NCI-H1105 treated with DMSO at 0.1 percent for 48 hours (cell line): Measurements from ENCODE around the gene CCDC106.

Source experiments
- DNase-seq: peaks from one replicate; lab custom pipeline; 2025; lab: John Stamatoyannopoulos, UW

CCDC106 gene

DNA sequence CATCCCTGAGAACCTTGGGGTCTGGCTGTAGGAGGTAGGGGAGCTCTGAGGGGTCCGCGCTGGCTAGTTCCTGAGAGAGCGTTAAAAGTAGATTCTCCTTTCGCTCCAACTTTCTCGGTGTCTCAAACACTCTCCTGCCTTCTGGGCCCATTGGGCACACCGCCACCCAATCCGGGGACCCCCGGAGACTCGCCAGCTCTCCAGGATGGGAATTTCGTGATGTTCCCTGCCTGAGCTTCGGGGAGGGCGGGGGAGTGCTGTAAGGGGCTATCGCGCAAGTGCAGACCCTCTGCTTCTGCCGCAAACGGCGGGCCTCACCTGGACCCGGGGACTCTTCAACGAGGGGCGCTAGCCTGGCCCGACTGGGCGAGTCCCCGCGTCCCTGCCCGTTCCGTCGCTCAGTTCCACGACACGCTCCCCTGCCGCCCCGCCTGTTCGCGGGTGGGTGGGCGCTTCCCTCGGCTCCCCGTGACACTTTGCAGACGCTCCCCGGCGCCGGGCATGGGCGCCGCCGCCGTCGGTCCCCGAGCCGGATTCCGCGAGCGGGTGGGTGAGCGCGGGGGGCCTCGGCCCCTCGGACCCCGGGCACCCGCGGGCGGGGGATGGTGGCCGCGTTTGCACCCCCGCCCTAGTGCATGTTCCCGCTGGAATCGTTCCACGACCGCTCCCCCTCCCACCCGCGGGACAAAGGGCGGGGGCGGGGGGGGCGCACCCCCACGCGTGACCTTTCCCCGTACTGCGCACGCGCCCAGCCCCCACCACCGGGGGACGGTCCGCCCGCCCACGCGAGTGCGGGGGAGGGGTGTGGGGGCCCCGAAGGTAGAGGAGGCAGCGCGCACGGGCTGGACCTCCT, at the start of gene CCDC106:
Gene CCDC106 (plus strand): TSS at position 481 of the 853 bp plus-strand sequence. CDS start 835 bp downstream, outside the sequence.
- peak; percentile 79 for DNase-seq

DNA sequence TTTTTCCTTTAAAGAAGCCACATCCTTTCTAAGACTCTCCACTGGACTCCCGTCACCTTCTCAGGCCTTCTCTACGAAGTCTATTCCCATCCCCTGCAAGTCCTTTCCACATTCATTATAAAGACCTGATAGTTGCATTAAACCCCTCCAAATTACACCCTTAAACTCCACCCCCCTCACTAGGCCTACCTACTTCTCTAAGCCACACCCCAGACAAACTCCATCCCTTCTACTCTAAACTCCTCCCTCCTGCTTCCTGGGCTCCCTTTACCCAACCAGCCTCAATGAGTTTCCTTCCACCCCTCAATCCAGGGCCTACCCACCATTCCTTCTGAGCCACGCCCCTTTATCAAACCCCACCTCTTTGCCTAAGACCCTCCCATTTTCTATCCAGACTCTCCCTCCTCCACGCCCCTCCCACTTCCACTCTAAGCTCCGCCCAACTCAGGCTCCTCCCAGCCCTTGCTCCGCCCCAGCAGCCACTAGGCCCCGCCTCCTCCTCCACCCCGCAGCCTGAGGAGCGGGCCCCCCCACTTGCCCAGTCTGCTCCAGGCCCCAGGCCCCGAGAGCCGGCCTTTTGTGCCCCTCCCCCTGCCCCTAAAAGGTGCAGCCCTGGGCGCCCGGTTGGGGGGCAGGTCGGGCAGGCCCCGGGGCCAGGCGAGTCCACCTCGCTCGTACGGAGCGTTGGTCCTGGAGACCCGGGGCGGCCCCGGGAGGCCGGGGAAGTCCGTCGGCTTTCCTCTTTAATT, 49.1 kb upstream of the CCDC106 start:
- peak; percentile 88 for DNase-seq

DNA sequence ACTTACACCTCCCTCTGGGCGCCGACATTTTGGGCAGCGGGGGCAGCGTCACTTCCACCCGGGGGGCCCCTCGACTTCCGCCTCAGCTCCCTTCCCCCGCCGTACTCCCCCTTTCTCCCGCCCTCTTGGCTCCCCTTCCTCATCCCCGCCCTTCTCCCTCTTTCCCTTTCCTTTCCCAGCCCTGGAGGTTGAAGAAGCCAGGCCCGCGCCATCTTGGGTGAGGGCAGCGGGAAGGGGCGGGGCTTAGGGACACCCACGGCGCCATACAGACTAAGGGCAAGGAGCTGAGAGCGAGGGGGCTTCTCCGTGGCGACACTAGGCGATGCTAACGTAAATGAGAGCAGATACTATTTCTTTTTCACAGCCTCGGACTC, 48.6 kb upstream of the CCDC106 start, which contains the start of gene FIZ1:
Gene FIZ1 (minus strand): TSS at position 50 of the 374 bp plus-strand sequence. CDS start 1,652 bp downstream, outside the sequence.
- DNase-seq: peak; percentile 99

DNA sequence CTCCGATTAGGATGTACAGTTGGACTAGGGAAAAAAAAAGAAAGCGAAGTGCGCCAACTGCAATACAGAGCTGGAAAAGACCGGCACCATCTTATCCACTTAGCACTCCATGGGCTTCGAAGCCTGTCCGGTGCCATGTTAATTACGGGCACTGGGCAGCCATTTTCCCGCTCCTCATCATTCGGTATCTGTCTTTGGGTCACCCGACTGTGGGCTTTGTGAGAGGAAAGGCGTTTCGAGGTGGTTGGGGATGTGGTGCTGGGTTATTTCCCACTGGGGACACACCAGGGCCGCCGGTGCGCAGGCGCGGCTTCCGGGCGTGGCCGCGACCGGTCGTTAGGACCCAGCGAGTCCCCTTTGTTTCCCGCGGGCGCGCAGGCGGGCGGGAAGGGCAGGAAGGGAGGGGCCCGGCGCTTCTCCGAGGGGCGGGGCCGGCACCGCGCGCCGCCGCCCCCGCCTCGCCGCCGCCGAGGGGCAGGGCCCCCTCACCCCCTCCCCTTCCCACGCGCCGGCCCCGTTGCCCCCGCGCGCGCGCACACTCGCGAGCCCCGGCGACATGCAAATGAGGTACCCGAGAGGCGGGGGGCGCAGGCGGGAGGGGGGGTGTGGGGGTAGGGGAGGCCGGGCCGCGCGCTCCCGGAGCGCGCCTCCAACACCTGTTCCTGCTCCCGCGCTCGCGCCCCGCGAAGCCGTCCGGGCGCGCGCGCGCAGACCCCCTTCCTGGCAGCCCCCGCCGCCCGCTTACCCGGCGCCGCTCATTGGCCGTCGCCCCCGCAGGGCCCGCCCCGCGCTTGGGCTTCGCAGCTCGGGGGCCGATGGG, 48.0 kb upstream of the CCDC106 start, which contains the start of gene ZNF524:
Gene ZNF524 (plus strand): TSS at position 447 of the 820 bp plus-strand sequence. CDS start 1,825 bp downstream, outside the sequence.
- peak; percentile 96 for DNase-seq

DNA sequence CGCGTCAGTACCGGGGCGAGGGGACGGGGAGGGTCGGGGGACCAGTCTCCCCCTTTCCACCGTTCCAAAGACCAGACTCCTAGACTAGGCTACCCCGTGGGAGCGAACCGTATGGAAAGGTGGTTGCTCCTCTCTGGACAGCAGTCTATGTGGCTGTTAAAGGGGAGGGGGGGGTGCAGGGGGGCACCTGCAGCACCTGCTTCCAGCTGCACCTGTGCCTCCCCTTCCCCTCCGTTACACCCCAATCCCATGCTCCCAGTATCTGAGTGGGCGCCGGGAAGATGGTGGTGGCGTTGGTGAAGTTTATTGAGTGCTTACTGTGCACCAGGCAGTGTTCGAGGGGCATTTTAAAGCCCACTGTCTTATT, 47.4 kb upstream of the CCDC106 start:
- no peak for DNase-seq

DNA sequence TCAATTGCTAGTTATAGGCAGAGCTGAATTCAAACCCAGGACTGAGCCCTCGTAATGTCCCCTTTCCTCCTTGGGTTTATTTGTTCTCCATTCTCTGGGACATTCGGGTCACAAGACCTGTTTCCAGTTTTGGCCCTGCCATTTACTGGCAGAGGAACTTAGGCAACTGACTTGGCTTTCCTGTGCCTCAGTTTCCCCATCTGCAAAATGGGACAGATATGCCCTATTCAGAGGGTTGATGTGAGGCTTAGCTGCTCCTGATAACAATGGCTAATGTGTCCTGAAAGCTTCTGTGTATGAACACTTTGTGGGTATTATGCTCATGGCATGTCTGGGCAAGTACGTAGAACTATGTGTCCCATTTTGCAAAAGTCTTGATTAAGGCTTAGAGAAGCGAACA, 46.9 kb upstream of the CCDC106 start:
- no peak for DNase-seq

DNA sequence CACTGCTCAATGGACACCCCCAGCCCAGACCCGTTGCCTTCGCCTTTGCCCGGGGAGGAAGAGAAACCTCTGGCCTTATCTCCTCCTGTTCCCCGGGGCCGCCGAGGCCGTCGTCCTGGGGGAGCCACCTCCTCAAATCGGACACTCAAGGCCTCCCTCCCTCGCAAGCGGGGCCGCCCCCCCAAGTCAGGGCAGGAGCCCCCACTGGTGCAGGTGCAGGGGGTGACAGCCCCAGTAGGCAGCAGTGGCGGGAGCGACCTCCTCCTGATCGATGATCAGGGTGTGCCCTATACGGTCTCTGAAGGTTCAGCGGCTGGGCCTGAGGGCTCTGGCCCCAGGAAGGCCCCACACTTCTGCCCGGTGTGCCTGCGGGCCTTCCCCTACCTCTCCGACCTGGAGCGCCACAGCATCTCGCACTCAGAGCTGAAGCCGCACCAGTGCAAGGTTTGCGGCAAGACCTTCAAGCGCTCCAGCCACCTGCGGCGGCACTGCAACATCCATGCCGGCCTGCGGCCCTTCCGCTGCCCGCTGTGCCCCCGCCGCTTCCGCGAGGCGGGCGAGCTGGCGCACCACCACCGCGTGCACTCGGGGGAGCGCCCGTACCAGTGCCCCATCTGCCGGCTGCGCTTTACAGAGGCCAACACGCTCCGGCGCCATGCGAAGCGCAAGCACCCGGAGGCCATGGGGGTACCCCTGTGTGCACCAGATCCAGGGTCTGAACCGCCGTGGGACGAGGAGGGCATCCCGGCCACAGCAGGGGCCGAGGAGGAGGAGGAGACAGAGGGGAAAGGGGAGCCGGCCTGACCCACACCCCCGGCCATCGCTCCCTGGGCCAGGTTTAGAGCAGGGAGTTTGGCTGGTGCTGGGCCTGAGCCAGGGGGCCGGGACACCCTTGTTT, 45.7 kb upstream of the CCDC106 start:
- no peak for DNase-seq

DNA sequence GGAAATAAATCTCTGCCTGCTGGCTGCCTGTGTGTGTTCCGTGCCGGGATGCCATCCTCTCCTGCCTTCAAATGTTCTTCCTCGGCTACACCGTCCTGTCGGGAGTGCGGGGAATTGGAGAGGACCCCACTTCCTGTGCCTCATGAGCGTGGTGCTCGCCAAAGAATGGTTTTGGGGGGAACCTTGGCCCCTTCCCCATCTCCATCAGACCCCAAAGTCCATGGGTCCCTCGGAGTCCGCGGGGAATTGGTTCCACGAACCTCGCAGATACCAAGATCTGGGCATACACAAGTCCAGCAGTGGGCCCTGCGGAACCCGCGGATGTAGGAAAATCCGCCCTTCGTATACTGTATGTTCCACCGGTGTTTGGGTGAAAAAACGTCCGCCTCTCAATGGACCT, 44.9 kb upstream of the CCDC106 start:
- no peak for DNase-seq

DNA sequence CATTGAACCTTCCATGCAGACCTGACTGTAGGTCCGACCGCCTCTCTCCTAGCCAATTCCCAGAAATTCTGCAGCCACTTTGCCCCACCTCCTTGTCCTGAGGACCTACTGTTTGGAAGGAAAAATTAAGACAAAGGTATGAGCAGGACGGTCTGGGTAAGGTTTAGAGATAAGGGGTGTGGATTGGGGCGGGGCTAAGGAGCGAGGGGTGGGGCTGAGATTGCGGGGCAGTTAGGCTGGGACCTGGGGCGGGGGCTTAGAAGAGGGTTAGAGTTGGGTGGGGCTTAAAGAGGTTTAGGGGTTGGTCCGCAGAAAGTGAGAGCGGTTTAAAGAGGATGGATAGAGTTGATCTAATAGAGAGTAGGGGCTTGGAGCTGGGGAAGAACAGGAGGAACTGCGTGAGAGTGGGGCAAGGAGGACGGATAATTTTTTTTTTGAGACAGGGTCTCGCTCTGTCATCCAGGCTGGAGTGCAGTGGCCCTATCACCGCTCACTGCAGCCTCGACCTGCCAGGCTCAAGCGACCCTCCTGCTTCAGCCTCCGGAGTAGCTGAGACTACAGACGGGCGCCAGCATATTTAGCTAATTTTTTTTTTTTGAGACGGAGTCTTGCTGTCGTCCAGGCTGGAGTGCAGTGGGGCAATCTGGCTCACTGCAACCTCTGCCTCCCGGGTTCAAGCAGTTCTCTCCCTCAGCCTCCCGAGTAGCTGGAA, 44.3 kb upstream of the CCDC106 start:
- no peak for DNase-seq

DNA sequence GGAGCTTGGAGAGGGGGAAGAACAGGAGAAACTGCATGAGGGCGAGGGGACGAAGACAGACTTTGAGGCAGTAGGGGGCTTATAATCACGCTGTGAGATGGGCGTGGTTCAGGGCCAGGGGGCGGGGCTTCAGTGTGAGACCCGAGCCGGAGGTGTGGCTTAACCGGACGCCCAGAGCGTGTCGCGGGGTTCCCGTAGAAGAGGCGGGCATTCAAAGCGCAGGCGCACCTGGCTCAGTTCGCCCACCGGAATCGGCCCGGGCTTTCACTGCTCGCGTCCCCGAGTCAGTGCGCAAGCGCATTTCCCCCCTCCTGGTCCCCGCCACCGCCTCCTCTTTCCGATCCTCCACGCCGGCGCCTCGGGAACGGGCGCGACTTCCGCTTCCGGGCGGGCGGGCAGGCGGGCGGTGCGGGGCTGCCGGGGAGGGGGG, 42.8 kb upstream of the CCDC106 start:
- DNase-seq: peak; percentile 98

DNA sequence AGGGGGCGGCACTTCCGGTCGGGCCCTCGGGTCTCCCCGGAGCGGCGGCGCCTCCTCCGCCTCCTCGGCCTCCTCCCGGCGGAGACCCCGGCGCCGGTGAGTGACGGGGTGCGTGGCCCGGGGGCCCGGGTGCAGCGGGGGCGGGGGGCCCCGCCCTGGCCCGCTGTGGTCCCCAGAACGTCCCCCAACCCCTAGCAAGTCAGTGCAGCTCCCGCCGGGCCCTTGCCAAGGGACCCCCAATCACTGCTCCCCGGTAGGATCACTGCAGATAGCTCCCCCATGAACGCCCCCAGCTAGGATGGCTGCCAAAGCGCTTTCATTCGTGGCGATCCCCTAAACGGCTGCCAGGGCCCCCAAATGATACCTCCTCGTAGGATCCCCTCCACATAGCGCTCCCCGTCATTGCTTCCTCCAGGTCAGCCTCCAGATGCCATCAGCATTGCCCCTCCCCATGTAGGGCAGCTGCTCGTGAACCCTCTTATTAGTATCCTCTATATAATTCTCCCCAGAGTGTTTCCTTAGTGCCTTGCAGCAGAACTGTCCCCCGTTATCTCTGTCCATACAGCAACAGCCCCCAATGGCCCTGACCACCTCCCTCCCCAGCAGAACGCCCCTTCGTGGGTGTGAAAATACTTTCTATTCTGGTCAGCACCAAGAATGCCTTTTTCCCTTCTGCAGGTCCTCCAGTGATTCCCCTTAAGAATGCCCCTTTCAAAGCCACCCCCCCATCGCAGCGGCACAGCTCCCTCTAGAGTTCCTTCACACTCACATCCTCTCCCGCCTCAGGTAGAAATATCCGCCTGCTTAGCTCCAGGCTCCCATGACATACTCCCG, 42.2 kb upstream of the CCDC106 start, which contains the start of gene ZNF865:
Gene ZNF865 (plus strand): TSS at position 11 of the 834 bp plus-strand sequence. CDS start 7,972 bp downstream, outside the sequence.
- DNase-seq: peak; percentile 60

DNA sequence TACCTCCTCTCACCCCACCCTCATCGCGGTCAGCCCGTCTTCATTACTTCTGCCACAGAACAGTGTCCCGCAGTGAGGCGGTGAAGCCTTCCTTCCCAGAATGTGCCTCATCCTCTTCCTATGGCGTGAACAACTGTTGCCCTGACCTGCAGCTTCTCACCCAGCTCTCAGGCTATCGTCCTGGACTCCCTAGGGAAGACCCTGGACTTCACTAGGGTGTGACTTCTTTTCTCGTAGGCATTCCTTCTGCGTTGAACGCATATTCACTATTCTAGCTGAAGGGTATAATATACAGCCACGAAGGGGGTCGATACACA, 41.6 kb upstream of the CCDC106 start:
- no peak for DNase-seq

DNA sequence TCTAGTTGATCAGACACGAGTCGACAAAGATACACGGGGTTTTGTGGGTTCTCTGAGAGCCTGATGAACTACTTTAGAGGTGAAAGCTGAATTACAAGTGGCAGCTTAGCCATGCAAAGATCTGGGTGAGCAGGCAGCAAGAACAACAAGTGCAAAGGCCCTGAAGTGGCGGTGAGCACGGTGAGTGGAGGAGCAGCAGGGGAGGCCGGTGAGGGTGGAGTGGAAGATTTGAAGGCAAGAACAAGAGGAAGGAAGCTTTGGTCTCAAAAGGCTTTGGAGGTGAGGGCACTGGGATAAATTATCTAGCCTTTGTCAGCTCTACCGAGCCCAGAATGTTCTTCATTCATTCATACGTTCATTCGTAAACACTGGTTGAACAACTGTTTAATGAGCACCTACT, 41.2 kb upstream of the CCDC106 start:
- no peak for DNase-seq

DNA sequence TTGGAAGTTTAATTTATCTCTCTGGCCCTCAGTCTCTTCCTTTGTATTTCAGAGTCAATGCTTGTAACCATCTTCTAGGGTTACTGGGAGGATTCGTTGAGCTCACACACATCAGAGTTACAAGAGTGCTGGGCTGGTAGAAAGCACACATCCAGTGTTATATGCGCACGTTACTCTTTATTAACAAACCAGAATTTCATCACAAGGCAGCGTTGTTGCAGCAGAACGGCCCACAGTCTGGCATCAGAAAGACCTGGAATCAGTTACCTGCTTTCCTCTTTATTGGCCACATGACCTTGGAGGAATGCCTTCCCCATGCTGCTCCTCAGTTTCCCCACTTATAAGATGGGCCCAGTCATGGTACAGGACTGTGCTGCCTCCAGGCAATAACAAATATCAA, 38.7 kb upstream of the CCDC106 start:
- no peak for DNase-seq

DNA sequence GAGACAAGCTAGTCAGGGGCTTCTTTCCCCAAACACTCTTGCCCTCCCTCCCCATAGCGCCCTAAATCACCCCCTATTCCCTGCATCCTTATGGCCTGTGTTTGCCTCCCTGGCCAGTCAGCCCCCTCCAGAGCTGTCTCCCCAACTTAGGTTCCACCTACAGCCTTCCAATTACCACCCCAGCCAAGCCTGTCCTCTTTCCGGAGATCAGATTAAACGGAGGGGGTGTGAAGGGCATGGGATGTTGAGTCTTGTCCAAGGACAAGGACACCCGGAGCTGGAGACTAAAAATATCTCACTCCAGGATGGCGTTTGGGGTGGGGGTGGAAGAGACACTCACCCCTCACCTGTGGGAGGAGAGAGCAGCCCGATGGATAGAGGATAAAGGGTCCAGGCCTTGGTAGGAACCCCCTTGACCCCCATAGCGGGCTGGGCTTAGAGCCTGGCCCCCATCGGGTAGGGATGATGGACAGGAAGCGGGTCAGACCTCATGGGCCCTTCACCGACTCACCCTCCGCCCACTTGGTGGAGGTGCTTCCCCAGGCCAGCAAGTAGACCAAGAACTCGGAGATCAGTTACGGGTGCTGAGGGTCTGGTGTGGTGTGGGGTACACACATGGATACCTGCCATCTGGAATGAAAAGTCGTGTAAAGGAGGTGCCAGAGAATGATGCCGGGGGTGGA, 36.6 kb upstream of the CCDC106 start:
- no peak for DNase-seq

DNA sequence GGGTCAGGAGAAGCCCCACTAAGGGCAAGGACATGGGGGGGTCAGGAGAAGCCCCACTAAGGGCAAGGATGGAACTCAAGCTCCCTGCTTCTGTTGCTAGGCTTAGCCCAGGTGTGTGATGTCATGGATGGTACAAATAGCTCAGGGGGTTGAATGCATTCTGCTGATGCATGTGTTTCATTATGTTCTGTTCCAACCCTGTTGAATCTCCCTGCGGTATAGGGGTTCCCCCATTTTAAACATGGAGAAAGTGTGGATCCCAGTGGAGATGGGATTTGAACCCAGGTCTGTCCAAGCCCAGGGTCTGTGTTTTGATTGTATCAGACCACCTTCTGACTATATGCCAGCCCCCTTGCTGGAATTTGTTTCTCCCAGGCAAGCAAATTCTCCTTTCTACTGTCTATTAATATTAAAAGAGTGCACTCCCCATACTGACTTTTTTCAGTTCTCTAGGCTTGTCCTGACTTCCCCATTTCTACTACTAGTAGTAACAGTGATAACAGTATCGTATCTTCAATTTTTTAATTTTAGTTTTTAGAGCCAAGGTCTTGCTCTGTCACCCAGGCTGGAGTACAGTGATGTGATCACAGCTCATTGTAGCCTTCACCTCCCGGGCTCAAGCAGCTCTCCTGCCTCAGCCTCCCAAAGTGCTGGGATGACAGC, 35.9 kb upstream of the CCDC106 start:
- no peak for DNase-seq

DNA sequence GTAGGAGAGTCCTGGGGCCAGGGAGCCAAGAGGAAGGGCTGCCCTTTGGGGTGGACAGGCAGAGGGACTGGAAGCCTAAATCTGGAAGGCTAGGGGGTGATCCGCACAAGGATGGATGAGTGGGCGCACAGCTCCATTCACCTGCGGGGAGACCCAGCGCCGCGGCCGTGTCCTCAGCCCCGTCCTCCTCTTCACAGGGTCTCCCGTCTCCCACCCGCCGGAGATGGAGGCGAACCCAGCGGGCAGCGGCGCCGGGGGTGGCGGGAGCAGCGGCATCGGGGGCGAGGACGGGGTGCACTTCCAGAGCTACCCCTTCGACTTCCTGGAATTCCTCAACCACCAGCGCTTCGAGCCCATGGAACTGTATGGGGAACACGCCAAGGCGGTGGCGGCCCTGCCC, 34.6 kb upstream of the CCDC106 start:
- no peak for DNase-seq

DNA sequence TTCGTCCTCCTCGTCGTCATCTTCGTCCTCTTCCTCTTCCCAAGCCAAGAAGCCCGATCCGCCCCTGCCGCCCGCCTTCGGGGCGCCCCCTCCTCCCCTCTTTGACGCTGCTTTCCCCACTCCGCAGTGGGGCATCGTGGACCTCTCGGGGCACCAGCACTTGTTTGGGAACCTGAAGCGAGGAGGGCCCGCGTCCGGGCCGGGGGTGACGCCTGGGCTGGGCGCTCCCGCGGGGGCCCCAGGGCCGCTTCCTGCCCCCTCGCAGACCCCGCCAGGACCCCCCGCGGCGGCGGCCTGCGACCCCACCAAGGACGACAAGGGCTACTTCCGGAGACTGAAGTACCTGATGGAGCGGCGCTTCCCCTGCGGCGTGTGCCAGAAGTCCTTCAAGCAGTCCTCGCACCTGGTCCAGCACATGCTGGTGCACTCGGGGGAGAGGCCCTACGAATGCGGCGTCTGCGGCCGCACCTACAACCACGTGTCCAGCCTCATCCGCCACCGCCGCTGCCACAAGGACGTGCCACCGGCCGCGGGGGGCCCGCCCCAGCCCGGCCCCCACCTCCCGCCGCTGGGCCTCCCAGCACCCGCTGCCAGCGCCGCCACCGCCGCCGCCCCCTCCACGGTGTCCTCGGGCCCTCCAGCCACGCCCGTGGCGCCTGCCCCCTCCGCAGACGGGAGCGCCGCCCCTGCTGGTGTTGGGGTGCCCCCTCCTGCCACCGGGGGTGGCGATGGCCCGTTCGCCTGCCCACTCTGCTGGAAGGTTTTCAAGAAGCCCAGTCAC, 33.9 kb upstream of the CCDC106 start:
- no peak for DNase-seq
